Activated CD8-positive, alpha-beta T cell treated with anti-CD3 and anti-CD28 coated beads, Interleukin-2, amount 10 ng/mL, durations not matched to agents 7 days and 5 days (primary cell): ENCODE measurements around the gene AREL1. TPM values are rescaled to one million over a fixed set of nuclear protein-coding genes. Genes with fewer than 3 reads are reported as not detected.

ENCODE experiments used
- ATAC-seq: fragments of 150-1000 bp; cut with Tn5 transposase; one replicate; pipeline ENCODE4 v1.10.0; 2021; ENCODE audit warnings: moderate library complexity
- CTCF ChIA-PET: fragments of 350-600 bp; sonication (Branson Sonifier 250); formaldehyde crosslinking; loops from one replicate; lab custom pipeline; 2021; ENCODE audit warnings: antibody characterized with exemption; lab: Charles Lee
- POLR2A ChIA-PET: fragments of 350-600 bp; sonication (Branson Sonifier 250); formaldehyde crosslinking; loops from one replicate; lab custom pipeline; 2021; ENCODE audit warnings: antibody characterized with exemption; lab: Charles Lee
- DNase-seq: peaks from one replicate; pipeline ENCODE4 v3.0.0-alpha.2; 2020
- H3K27ac Mint-ChIP-seq: one replicate; pipeline ENCODE4 v1.8.0; 2021; ENCODE audit warnings: mild to moderate bottlenecking, mixed read lengths
- H3K27me3 Mint-ChIP-seq: one replicate; pipeline ENCODE4 v1.8.0; 2021; ENCODE audit warnings: low read depth, mixed read lengths
- H3K36me3 Mint-ChIP-seq: one replicate; pipeline ENCODE4 v1.8.0; 2021; ENCODE audit warnings: low read depth, mixed read lengths
- H3K4me1 Mint-ChIP-seq: one replicate; pipeline ENCODE4 v1.8.0; 2021; ENCODE audit warnings: low read depth, mixed read lengths
- H3K4me3 Mint-ChIP-seq: one replicate; pipeline ENCODE4 v1.8.0; 2021; ENCODE audit warnings: mild to moderate bottlenecking, mixed read lengths
- H3K9me3 Mint-ChIP-seq: one replicate; pipeline ENCODE4 v1.8.0; 2022; ENCODE audit warnings: mixed read lengths; ENCODE audit not compliant: insufficient read depth
- total RNA-seq, 2 experiments: library from RNA; stranded (reverse); gene quantifications; one replicate each; pipeline ENCODE4 v1.2.3, GENCODE V29; 2021

AREL1 gene
- total RNA-seq, 2 experiments from 2014 or later: 44.1 to 44.9 TPM

- no peak for DNase-seq
- Mint-ChIP-seq H3K4me3 (no peak overlapping the region), H3K27ac (no peak overlapping the region), H3K36me3 (peaks cover 69% of the 10 kb centered on the region), H3K27me3 (no peaks in the 10 kb centered on the region), H3K4me1 (no peaks in the 10 kb centered on the region), H3K9me3 (no peaks in the 10 kb centered on the region)
- ChIA-PET POLR2A (no interaction called here), CTCF (interaction anchor here (1.9 kb wide), 1 partner anchor 63 kb away, joined by 5 read pairs; no protein-coding TSS in a partner anchor)
- ATAC-seq: no peak
Observed at GRCh38 chr14:74671789-74672188, 41.1 kb downstream of the AREL1 start.

DNA sequence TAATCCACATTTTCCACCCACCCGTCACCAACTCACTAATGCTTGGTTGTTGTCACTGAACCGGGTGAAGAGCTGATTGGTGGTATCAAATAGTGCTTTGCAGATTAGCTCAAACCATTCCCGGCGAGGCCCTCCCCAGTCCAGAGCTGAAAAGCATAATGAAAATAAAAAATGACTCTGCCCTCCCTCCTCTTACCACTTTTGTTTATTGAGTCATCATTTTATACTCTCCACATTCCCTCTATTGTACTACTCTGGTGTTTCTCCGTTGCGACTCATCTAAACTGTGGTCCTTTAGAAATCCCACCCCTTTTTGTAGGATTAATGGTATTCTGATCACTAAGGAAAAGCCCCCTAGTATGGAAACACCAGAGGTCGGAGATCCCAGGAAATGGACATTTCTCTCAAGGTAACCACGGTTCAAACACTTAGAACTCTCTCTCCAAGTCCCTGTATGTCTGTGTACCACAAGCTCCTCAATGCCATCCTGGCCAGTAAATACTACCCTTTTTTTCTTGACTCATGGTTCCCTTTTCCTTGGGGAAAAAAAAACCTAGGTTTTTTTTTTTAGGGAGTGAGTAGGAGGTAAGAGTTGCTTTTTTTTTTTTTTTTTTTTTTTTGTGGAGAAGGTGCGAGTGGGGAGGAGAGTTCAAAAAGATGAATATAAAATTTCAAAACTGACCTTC is 42.0 kb downstream of the AREL1 start:
- H3K27ac Mint-ChIP-seq: no peak overlapping the region
- CTCF ChIA-PET: interaction anchor here (1.7 to 1.9 kb wide), 2 partner anchors 62 to 134 kb away, joined by 4 to 5 read pairs; no protein-coding TSS in a partner anchor
- peaks cover 67% of the 10 kb centered on the region for H3K36me3 Mint-ChIP-seq
- no peak for ATAC-seq
- DNase-seq: no peak
- POLR2A ChIA-PET: interaction anchor here (0.6 kb wide), 1 partner anchor 73 kb away, joined by 3 read pairs; no protein-coding TSS in a partner anchor
- H3K27me3 Mint-ChIP-seq: no peaks in the 10 kb centered on the region
- H3K9me3 Mint-ChIP-seq: no peaks in the 10 kb centered on the region
- no peak overlapping the region for H3K4me3 Mint-ChIP-seq
- H3K4me1 Mint-ChIP-seq: peaks cover 2% of the 10 kb centered on the region

GRCh38 chr14:74669846-74670245 is 43.0 kb downstream of the AREL1 start:
- no peak for ATAC-seq
- Mint-ChIP-seq H3K4me3 (no peak overlapping the region), H3K36me3 (peaks cover 60% of the 10 kb centered on the region), H3K27me3 (no peaks in the 10 kb centered on the region), H3K4me1 (peaks cover 2% of the 10 kb centered on the region), H3K27ac (no peak overlapping the region), H3K9me3 (no peaks in the 10 kb centered on the region)
- ChIA-PET POLR2A (no interaction called here), CTCF (interaction anchor here (1.4 to 1.7 kb wide), 2 partner anchors 61 to 135 kb away, joined by 4 read pairs; no protein-coding TSS in a partner anchor)
- no peak for DNase-seq

DNA sequence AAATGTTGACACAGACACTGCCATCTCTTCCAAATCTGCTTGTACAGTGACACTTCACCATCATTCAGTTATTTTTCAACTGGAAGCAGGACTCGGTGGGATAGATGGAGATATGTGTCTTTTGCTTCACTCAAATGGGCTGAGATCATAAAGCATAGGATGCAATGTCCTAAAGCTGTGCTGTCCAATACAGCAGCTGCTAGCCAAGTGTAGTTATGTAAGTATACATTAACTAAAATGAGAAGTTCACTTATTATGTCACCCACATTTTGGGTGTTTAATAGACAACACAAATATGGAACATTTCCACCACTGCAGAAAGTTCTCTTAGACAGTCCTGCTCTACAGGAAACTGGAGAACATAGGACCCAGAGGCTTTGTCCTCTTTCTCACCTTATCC is 43.6 kb downstream of the AREL1 start:
- DNase-seq (no peak), ATAC-seq (no peak)
- Mint-ChIP-seq H3K27me3 (no peaks in the 10 kb centered on the region), H3K4me1 (peaks cover 2% of the 10 kb centered on the region), H3K36me3 (peaks cover 60% of the 10 kb centered on the region), H3K27ac (no peak overlapping the region), H3K9me3 (no peaks in the 10 kb centered on the region), H3K4me3 (no peak overlapping the region)
- POLR2A ChIA-PET: no interaction called here
- CTCF ChIA-PET: interaction anchor here (0.6 to 1.7 kb wide), 3 partner anchors 60 to 135 kb away, joined by 3 to 4 read pairs (median 4); no protein-coding TSS in a partner anchor

- Mint-ChIP-seq H3K27me3 (no peaks in the 10 kb centered on the region), H3K4me3 (no peak overlapping the region), H3K9me3 (no peaks in the 10 kb centered on the region), H3K4me1 (peaks cover 2% of the 10 kb centered on the region), H3K27ac (no peak overlapping the region), H3K36me3 (peaks cover 62% of the 10 kb centered on the region)
- ATAC-seq (no peak), DNase-seq (no peak)
- ChIA-PET CTCF (interaction anchor here (1.1 to 1.7 kb wide), 3 partner anchors 10 to 58 kb away, joined by 3 to 10 read pairs (median 4); no protein-coding TSS in a partner anchor), POLR2A (interaction anchor here (0.7 kb wide), 1 partner anchor 309 kb away, joined by 8 read pairs; no protein-coding TSS in a partner anchor)
Observed at GRCh38 chr14:74667758-74668157, 45.1 kb downstream of the AREL1 start.

GRCh38 chr14:74664717-74665116 is 48.2 kb downstream of the AREL1 start:
- ATAC-seq (no peak), DNase-seq (no peak)
- CTCF ChIA-PET: interaction anchor here (1.4 kb wide), 1 partner anchor 55 kb away, joined by 5 read pairs; no protein-coding TSS in a partner anchor
- Mint-ChIP-seq H3K4me1 (peaks cover 2% of the 10 kb centered on the region), H3K36me3 (peaks cover 52% of the 10 kb centered on the region), H3K27ac (no peak overlapping the region), H3K27me3 (no peaks in the 10 kb centered on the region), H3K4me3 (no peak overlapping the region), H3K9me3 (no peaks in the 10 kb centered on the region)
- POLR2A ChIA-PET: no interaction called here

- Mint-ChIP-seq H3K27ac (no peak overlapping the region), H3K4me3 (no peak overlapping the region), H3K4me1 (peaks cover 2% of the 10 kb centered on the region), H3K36me3 (peaks cover 49% of the 10 kb centered on the region), H3K9me3 (no peaks in the 10 kb centered on the region), H3K27me3 (no peaks in the 10 kb centered on the region)
- no peak for ATAC-seq
- CTCF ChIA-PET: no interaction called here
- POLR2A ChIA-PET: no interaction called here
- no peak for DNase-seq
Observed at GRCh38 chr14:74663884-74664283, 49.0 kb downstream of the AREL1 start.

DNA sequence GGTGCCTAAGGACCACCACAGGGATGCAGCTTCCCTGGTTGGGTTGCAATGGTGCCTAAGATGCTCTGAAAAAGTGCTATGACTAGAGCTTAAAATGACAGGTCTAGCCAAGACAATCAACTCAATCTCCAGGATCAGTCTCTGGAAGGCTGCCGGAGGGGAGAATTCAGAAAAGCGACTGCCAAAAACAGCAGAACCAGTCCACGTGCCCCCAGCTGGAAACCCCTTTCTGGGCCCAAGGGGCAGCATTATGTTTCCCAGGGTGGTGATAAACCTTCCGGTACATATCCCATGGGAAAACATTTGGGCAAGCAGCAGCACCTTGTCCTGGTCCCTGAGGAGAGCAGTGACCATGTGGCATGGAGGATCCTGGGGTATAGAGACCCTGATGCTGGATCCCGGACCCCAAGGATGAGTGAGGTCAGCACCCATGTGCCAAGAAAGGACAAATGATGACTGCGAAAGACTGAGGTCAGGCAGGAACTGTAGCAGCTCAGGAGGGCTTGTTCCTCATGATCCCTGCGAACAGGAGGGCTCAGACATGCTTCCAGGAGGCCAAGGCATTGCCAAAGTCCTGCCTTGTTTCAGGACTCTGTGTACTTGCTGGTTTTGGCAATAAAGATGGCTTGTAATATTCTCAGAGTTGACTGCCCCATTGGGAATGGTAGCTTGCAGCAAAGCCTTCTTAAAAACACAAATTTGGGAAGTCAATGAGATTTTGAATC is 51.0 kb downstream of the AREL1 start:
- H3K4me3 Mint-ChIP-seq: no peak overlapping the region
- H3K27me3 Mint-ChIP-seq: no peaks in the 10 kb centered on the region
- DNase-seq (no peak), ATAC-seq (no peak)
- H3K27ac Mint-ChIP-seq: no peak overlapping the region
- ChIA-PET CTCF (no interaction called here), POLR2A (no interaction called here)
- peaks cover 2% of the 10 kb centered on the region for H3K4me1 Mint-ChIP-seq
- H3K9me3 Mint-ChIP-seq: no peaks in the 10 kb centered on the region
- peaks cover 34% of the 10 kb centered on the region for H3K36me3 Mint-ChIP-seq

DNA sequence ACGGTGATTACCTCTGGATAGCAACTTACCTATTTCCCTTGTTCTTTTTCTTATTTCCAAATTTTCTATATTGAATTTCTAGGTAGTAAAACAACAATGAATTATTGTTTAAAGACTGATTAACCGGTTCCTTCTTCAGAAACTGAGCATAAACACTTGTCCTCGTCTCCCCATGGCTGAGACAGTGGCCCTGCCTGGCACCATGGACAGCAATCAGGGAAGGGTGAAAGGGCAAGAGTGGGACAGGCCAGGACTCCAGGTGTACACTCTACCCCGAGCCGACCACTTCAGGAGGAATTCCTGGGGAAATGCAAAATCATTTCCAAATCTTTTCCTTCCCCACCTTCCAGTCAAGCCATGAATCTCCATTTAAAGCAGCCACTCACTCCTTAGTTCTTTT is 52.0 kb downstream of the AREL1 start:
- no peak for DNase-seq
- POLR2A ChIA-PET: interaction anchor here (0.7 kb wide), 1 partner anchor 885 kb away, joined by 3 read pairs; no protein-coding TSS in a partner anchor
- no peaks in the 10 kb centered on the region for H3K4me1 Mint-ChIP-seq
- CTCF ChIA-PET: no interaction called here
- H3K27ac Mint-ChIP-seq: no peak overlapping the region
- no peak overlapping the region for H3K4me3 Mint-ChIP-seq
- no peaks in the 10 kb centered on the region for H3K9me3 Mint-ChIP-seq
- no peak for ATAC-seq
- H3K36me3 Mint-ChIP-seq: peaks cover 31% of the 10 kb centered on the region
- H3K27me3 Mint-ChIP-seq: no peaks in the 10 kb centered on the region

GRCh38 chr14:74660167-74660566 is 52.7 kb downstream of the AREL1 start:
- ATAC-seq (no peak), DNase-seq (no peak)
- CTCF ChIA-PET: no interaction called here
- H3K4me3 Mint-ChIP-seq: no peak overlapping the region
- POLR2A ChIA-PET: interaction anchor here (0.7 to 0.8 kb wide), 2 partner anchors 17 to 884 kb away, joined by 3 read pairs; no protein-coding TSS in a partner anchor
- peaks cover 31% of the 10 kb centered on the region for H3K36me3 Mint-ChIP-seq
- H3K4me1 Mint-ChIP-seq: no peaks in the 10 kb centered on the region
- no peaks in the 10 kb centered on the region for H3K27me3 Mint-ChIP-seq
- no peak overlapping the region for H3K27ac Mint-ChIP-seq
- H3K9me3 Mint-ChIP-seq: no peaks in the 10 kb centered on the region

GRCh38 chr14:74658535-74659131 is 54.2 kb downstream of the AREL1 start:
- no peaks in the 10 kb centered on the region for H3K9me3 Mint-ChIP-seq
- DNase-seq (no peak), ATAC-seq (no peak)
- H3K4me1 Mint-ChIP-seq: no peaks in the 10 kb centered on the region
- ChIA-PET POLR2A (no interaction called here), CTCF (interaction anchor here (0.6 kb wide), 1 partner anchor 448 kb away, joined by 3 read pairs; no protein-coding TSS in a partner anchor)
- H3K36me3 Mint-ChIP-seq: peaks cover 23% of the 10 kb centered on the region
- no peak overlapping the region for H3K27ac Mint-ChIP-seq
- H3K4me3 Mint-ChIP-seq: no peak overlapping the region
- no peaks in the 10 kb centered on the region for H3K27me3 Mint-ChIP-seq
